ENCODE results near the gene PIK3C3. TPM values are rescaled to one million over a fixed set of nuclear protein-coding genes. Genes with fewer than 3 reads are reported as not detected.

The PIK3C3 gene
- total and polyA plus RNA-seq, 2 of the 8 experiments (the other 6 are each of a cell fraction or from before 2014, with no cell fraction given), result 15.3 to 47.4 TPM

GRCh38 chr18:42041793-42042192 is 86.8 kb downstream of the PIK3C3 start:
- no peak for TF ChIP-seq MAX (IDR thresholded peaks at IDR 0.05)
- no peak for TF ChIP-seq CHD2 (IDR thresholded peaks at IDR 0.05; ENCODE audit: low read length)
- TF ChIP-seq TAF1 (IDR thresholded peaks at IDR 0.05; ENCODE audit: low read depth, low read length), result no peak
- no peak for TF ChIP-seq ZNF274 (IDR thresholded peaks at IDR 0.05; ENCODE audit: borderline replicate concordance, extremely low read depth, low read length)
- TF ChIP-seq EGR1 (IDR thresholded peaks at IDR 0.05; ENCODE audit: borderline replicate concordance, low read depth, low read length), result no peak
- Histone ChIP-seq H2BK20ac (ENCODE audit: low read length) (no peak overlapping the region), H3K9ac (replicated peaks in 1 of 4; ENCODE audit: extremely low read depth in 1 of 4, low read depth in 3 of 4, low read length in 3 of 4) (no peak overlapping the region), H3K79me1 (ENCODE audit: low read depth, low read length) (no peaks in the 10 kb centered on the region), H3K18ac (ENCODE audit: extremely low read depth, low read length) (no peak overlapping the region), H2BK15ac (ENCODE audit: low read length) (no peak overlapping the region), H3K9me3 (ENCODE audit: insufficient read depth in 2 of 2, low read depth in 1 of 2, low read length in 1 of 2) (no peaks in the 10 kb centered on the region), H4K8ac (ENCODE audit: extremely low read depth, insufficient read depth, low read length) (no peak overlapping the region), H3K4me3 (ENCODE audit: extremely low read depth in 1 of 4, insufficient read depth in 2 of 4, low read depth in 3 of 4, low read length in 4 of 4) (no peak overlapping the region), H2BK5ac (ENCODE audit: low read depth, low read length) (no peak overlapping the region), H3K27ac (ENCODE audit: low read depth, low read length) (no peak overlapping the region), H3K79me2 (ENCODE audit: control insufficient read depth in 1 of 2, insufficient read depth in 2 of 2, low read length in 2 of 2) (no peaks in the 10 kb centered on the region), H4K91ac (replicated peaks; ENCODE audit: insufficient read length, low read length) (no peak overlapping the region), H3K23ac (ENCODE audit: insufficient read length) (no peak overlapping the region), H3K4ac (replicated peaks; ENCODE audit: insufficient read length, low read depth, low read length) (no peak overlapping the region), H2AFZ (ENCODE audit: low read length) (no peak overlapping the region), H3K27me3 (replicated peaks in 1 of 4; ENCODE audit: control insufficient read depth in 3 of 4, extremely low read depth in 1 of 4, insufficient read depth in 3 of 4, low read length in 3 of 4) (no peaks in the 10 kb centered on the region), H3K23me2 (ENCODE audit: low read depth, low read length) (no peaks in the 10 kb centered on the region), H3K14ac (ENCODE audit: insufficient read length) (no peak overlapping the region), H3K4me2 (ENCODE audit: insufficient read depth in 1 of 2, low read depth in 2 of 2, low read length in 2 of 2) (no peak overlapping the region), H2AK5ac (ENCODE audit: low read depth, low read length) (no peak overlapping the region), H4K5ac (ENCODE audit: insufficient read length, low read depth, low read length) (no peak overlapping the region), H2BK12ac (ENCODE audit: low read depth, low read length) (no peak overlapping the region), H3K56ac (replicated peaks; ENCODE audit: insufficient read length, low read depth, low read length) (no peak overlapping the region), H3K36me3 (ENCODE audit: control insufficient read depth in 2 of 4, insufficient read depth in 4 of 4, low read length in 3 of 4) (peaks cover 0 to 25% (median 9%) of the 10 kb centered on the region in 4 experiments; a peak in 4 of 8 replicates), H2BK120ac (replicated peaks; ENCODE audit: low read depth, low read length) (no peak overlapping the region), H4K20me1 (replicated peaks in 1 of 2; ENCODE audit: control insufficient read depth in 1 of 2, insufficient read depth in 2 of 2, low read length in 2 of 2) (no peaks in the 10 kb centered on the region), H3K4me1 (replicated peaks in 1 of 4; ENCODE audit: control insufficient read depth in 3 of 4, insufficient read depth in 4 of 4, low read length in 3 of 4) (no peaks in the 10 kb centered on the region)
- POLR2A ChIA-PET (ENCODE audit: partially characterized antibody), result no interaction called here
- 88% methylated on average over 1 of the region's 1 CpG; no CpG with 5 or more reads in 1 of the 2 experiments for WGBS, 2 experiments (ENCODE audit: extremely low coverage in 1 of 2, insufficient coverage in 1 of 2, insufficient read length in 1 of 2, insufficient replicate concordance in 2 of 2, low coverage in 1 of 2, low lambda C conversion rate in 2 of 2, missing lambda C conversion rate in 1 of 2)
- DNase-seq (ENCODE audit: low read depth in 1 of 2, low spot score in 2 of 2) (no peak), FAIRE-seq (no peak)
- CTCF ChIA-PET (ENCODE audit: partially characterized antibody), result interaction anchor here (1.0 to 1.8 kb wide), 3 partner anchors 11 to 14 kb away, joined by 4 to 6 read pairs (median 4); no protein-coding TSS in a partner anchor
